SK-N-SH (cell line): ENCODE data around the gene C9orf43. TPM values are rescaled to one million over a fixed set of nuclear protein-coding genes. Genes with fewer than 3 reads are reported as not detected.

ENCODE experiments used
- CTCF ChIA-PET: fragments of 300-600, 350-600 bp; formaldehyde crosslinking; extraction: SDS; loops from one replicate; lab custom pipeline; 2021; lab: Yijun Ruan, JAX
- POLR2A ChIA-PET: fragments of 350-600 bp; sonication (Branson Sonifier 250); formaldehyde crosslinking; extraction: SDS; loops from one replicate; lab custom pipeline; 2020; ENCODE audit warnings: antibody characterized with exemption, inconsistent platforms; lab: Yijun Ruan, JAX
- DNase-seq: peaks from one replicate; pipeline ENCODE4 v3.0.0; 2012
- H2AFZ ChIP-seq: fragments of 200-600 bp; sonication (generic); 2 replicates; pipeline ENCODE4 v1.8.1; 2016; ENCODE audit warnings: antibody characterized with exemption, mild to moderate bottlenecking, low read depth
- H3F3A ChIP-seq: fragments of 200-600 bp; sonication (generic); replicated peaks from 2 replicates; pipeline ENCODE3; 2016; ENCODE audit warnings: antibody characterized with exemption, mild to moderate bottlenecking; ENCODE audit not compliant: insufficient read depth
- H3K27ac ChIP-seq, 2 experiments: fragments of 200-500 bp in 1 of 2; fragments of 200-600 bp in 1 of 2; sonication (Bioruptor generic) in 1 of 2; sonication (generic), shearing (Covaris generic) in 1 of 2; 2 replicates each; pipeline versions ENCODE4 v1.5.1 to v1.6.1; 2014 to 2016; ENCODE audit warnings: low read depth in 2 of 2, inconsistent platforms in 1 of 2, low read length in 1 of 2, mild to moderate bottlenecking in 1 of 2, mixed read lengths in 1 of 2
- H3K27me3 ChIP-seq: fragments of 200-600 bp; sonication (generic), shearing (Covaris generic); 2 replicates; pipeline ENCODE4 v1.6.1; 2016; ENCODE audit warnings: mixed run types; ENCODE audit not compliant: insufficient read depth
- H3K36me3 ChIP-seq, 2 experiments: fragments of 200-500 bp in 1 of 2; fragments of 200-600 bp in 1 of 2; sonication (Bioruptor generic) in 1 of 2; sonication (generic) in 1 of 2; replicated peaks in 1 of 2; 2 replicates each; pipeline versions ENCODE3 to v1.5.1; 2014 to 2016; ENCODE audit warnings: low read length in 1 of 2, mild to moderate bottlenecking in 1 of 2; ENCODE audit not compliant: insufficient read depth in 2 of 2, control insufficient read depth in 1 of 2
- H3K4me1 ChIP-seq, 2 experiments: fragments of 200-500 bp in 1 of 2; fragments of 200-600 bp in 1 of 2; sonication (Bioruptor generic) in 1 of 2; sonication (generic), shearing (Covaris generic) in 1 of 2; 2 replicates each; pipeline versions ENCODE4 v1.5.1 to v1.6.1; 2014 to 2016; ENCODE audit warnings: low read depth in 1 of 2, low read length in 1 of 2, mixed run types in 1 of 2; ENCODE audit not compliant: insufficient read depth in 2 of 2, control insufficient read depth in 1 of 2
- H3K4me2 ChIP-seq: fragments of 200-600 bp; sonication (generic), shearing (Covaris generic); 2 replicates; pipeline ENCODE4 v1.6.1; 2017; ENCODE audit warnings: mixed run types
- H3K4me3 ChIP-seq, 2 experiments: fragments of 200-500 bp in 1 of 2; fragments of 200-600 bp in 1 of 2; sonication (Bioruptor generic) in 1 of 2; sonication (generic), shearing (Covaris generic) in 1 of 2; 2 replicates each; pipeline versions ENCODE4 v1.5.1 to v1.8.1; 2014 to 2016; ENCODE audit warnings: low read depth in 2 of 2, inconsistent platforms in 1 of 2, low read length in 1 of 2, mild to moderate bottlenecking in 1 of 2, mixed read lengths in 1 of 2, moderate library complexity in 1 of 2
- H3K79me2 ChIP-seq: fragments of 200-600 bp; sonication (generic); 2 replicates; pipeline ENCODE4 v1.8.1; 2017; ENCODE audit warnings: mild to moderate bottlenecking; ENCODE audit not compliant: insufficient read depth
- H3K9ac ChIP-seq: fragments of 200-600 bp; sonication (generic); 2 replicates; pipeline ENCODE4 v1.6.1; 2017; ENCODE audit warnings: mixed run types
- H3K9me2 ChIP-seq: fragments of 200-600 bp; sonication (generic); 2 replicates; pipeline ENCODE4 v1.6.1; 2017; ENCODE audit warnings: mixed run types
- H3K9me3 ChIP-seq: fragments of 200-600 bp; sonication (generic); 2 replicates; pipeline ENCODE4 v1.6.1; 2017; ENCODE audit warnings: mixed run types, mild to moderate bottlenecking, moderate library complexity
- H4K20me1 ChIP-seq: fragments of 200-600 bp; sonication (generic); 2 replicates; pipeline ENCODE4 v1.6.1; 2017; ENCODE audit warnings: mild to moderate bottlenecking, mixed run types; ENCODE audit not compliant: insufficient read depth
- CHD2 ChIP-seq: fragments of 150-350 bp; IDR thresholded peaks from 2 replicates; pipeline ENCODE4 v1.6.1; 2018; ENCODE audit warnings: low read length; ENCODE audit not compliant: partially characterized antibody
- EP300 ChIP-seq, 2 experiments: IDR thresholded peaks; 2 replicates each; pipeline versions ENCODE4 v1.4.0 to v1.6.1; 2012; ENCODE audit warnings: borderline replicate concordance in 1 of 2, low read depth in 1 of 2, low read length in 1 of 2
- EZH2phosphoT487 ChIP-seq: fragments of 200-600 bp; sonication (generic); IDR thresholded peaks from 2 replicates; pipeline ENCODE4 v1.6.1; 2017; ENCODE audit warnings: low read depth, mixed run types, mild to moderate bottlenecking, antibody characterized with exemption, moderate library complexity, borderline replicate concordance
- FOXJ3 ChIP-seq: sonication (generic); formaldehyde crosslinking; IDR thresholded peaks from 2 replicates; pipeline ENCODE4 v1.5.1; 2020; ENCODE audit warnings: mild to moderate bottlenecking, missing genetic modification reagents
- FOXM1 ChIP-seq: IDR thresholded peaks from 2 replicates; pipeline ENCODE4 v1.4.0; 2012; ENCODE audit warnings: low read depth, mild to moderate bottlenecking
- MEF2A ChIP-seq: IDR thresholded peaks from 2 replicates; pipeline ENCODE4 v1.4.0; 2012; ENCODE audit warnings: low read depth, borderline replicate concordance
- MXI1 ChIP-seq: IDR thresholded peaks from 2 replicates; pipeline ENCODE4 v1.6.1; 2012; ENCODE audit warnings: mild to moderate bottlenecking, low read depth, low read length, improper control_type of control experiment
- NRF1 ChIP-seq: IDR thresholded peaks from 2 replicates; pipeline ENCODE4 v1.6.1; 2012; ENCODE audit warnings: low read depth, mild to moderate bottlenecking, low read length
- RCOR1 ChIP-seq: fragments of 150-350 bp; IDR thresholded peaks from 2 replicates; pipeline ENCODE4 v1.6.1; 2017; ENCODE audit warnings: antibody characterized with exemption, low read length
- SIN3A ChIP-seq: IDR thresholded peaks from 2 replicates; pipeline ENCODE4 v1.6.1; 2012; ENCODE audit warnings: low read depth, mild to moderate bottlenecking, low read length, moderate library complexity, borderline replicate concordance
- SMC3 ChIP-seq: IDR thresholded peaks from 2 replicates; pipeline ENCODE4 v1.6.1; 2012; ENCODE audit warnings: low read depth, low read length, improper control_type of control experiment
- TAF1 ChIP-seq: IDR thresholded peaks from 2 replicates; pipeline ENCODE4 v1.6.1; 2012; ENCODE audit warnings: low read depth, mild to moderate bottlenecking, low read length, moderate library complexity, borderline replicate concordance
- TEAD4 ChIP-seq: IDR thresholded peaks from 2 replicates; pipeline ENCODE4 v1.4.0; 2012; ENCODE audit warnings: mild to moderate bottlenecking, borderline replicate concordance; ENCODE audit not compliant: insufficient read depth
- YY1 ChIP-seq: IDR thresholded peaks from 2 replicates; pipeline ENCODE4 v1.4.0; 2012; ENCODE audit warnings: low read depth, mild to moderate bottlenecking
- WGBS: methylation state at CpG from one replicate; pipeline ENCODE4 v1.1.6; 2017; ENCODE audit warnings: low lambda C conversion rate; 5-methylcytosine and 5-hydroxymethylcytosine counted together
- polyA plus RNA-seq, 3 experiments: library from polyadenylated mRNA; depleted of rRNA; stranded (reverse); fragments of >200 nt; gene quantifications; 2 replicates each; pipeline ENCODE4 v1.2.3, GENCODE V29; 2012
- TF ChIP-seq, protein P1 (sequence below): IDR thresholded peaks from 2 replicates; pipeline ENCODE4 v1.4.0; 2012; ENCODE audit warnings: low read depth, borderline replicate concordance
- TF ChIP-seq, protein P2 (sequence below): fragments of 150-350 bp; IDR thresholded peaks from 2 replicates; pipeline ENCODE4 v1.6.1; 2016; ENCODE audit warnings: mild to moderate bottlenecking, low read depth, low read length
- TF ChIP-seq, protein P3 (sequence below): IDR thresholded peaks from 2 replicates; pipeline ENCODE4 v1.4.0; 2012; ENCODE audit warnings: low read depth
- TF ChIP-seq, protein P4 (sequence below): IDR thresholded peaks from 2 replicates; pipeline ENCODE4 v1.6.1; 2012; ENCODE audit warnings: mild to moderate bottlenecking, low read depth, low read length, moderate library complexity
- TF ChIP-seq, protein P5 (sequence below): IDR thresholded peaks from 2 replicates; pipeline ENCODE4; 2012

C9orf43 gene
- polyA plus RNA-seq, 1 of the 3 experiments (the other 2 are of a cell fraction): 0.58 TPM

DNA sequence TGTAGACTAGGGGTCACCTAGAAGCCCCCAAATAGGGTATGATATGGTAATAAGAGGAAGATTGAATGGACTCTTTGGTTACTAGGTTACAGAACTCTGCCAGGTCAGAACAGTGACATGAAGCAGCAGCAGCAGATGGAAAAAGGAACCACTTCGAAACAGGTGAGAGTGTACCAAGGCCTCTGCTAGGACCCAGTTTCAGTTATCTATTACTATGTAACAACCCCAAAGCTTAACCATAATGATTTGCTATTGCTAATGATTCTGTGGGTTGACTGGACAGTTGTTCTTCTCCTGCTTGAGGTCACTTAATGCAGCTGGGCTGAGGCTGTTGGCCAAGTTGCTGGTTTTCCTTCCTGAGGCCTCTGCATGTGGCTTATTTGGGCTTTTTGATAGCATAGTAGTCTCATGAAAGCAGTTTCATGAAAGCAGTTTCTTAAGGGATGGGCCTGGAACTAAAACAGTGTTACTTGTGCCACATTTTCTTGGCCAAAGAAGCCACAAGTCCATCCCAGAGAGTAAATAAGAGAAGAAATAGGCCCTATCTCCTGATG lies 17.6 kb downstream of the C9orf43 start:
- peaks cover 5% of the 10 kb centered on the region; the same call in 1 of the 2 replicates for H3K27me3 ChIP-seq
- TF ChIP-seq TEAD4 (no peak), MEF2A (no peak), RCOR1 (no peak), SMC3 (no peak), NRF1 (no peak), YY1 (no peak), TAF1 (no peak), EZH2phosphoT487 (no peak), EP300 (IDR thresholded peaks at IDR 0.05; ENCODE audit: borderline replicate concordance in 1 of 2, low read depth in 1 of 2, low read length in 1 of 2) (no peak), FOXJ3 (CRISPR knock-in tag) (no peak), MXI1 (no peak), FOXM1 (no peak), SIN3A (no peak), CHD2 (no peak)
- TF ChIP-seq, protein P1, sequence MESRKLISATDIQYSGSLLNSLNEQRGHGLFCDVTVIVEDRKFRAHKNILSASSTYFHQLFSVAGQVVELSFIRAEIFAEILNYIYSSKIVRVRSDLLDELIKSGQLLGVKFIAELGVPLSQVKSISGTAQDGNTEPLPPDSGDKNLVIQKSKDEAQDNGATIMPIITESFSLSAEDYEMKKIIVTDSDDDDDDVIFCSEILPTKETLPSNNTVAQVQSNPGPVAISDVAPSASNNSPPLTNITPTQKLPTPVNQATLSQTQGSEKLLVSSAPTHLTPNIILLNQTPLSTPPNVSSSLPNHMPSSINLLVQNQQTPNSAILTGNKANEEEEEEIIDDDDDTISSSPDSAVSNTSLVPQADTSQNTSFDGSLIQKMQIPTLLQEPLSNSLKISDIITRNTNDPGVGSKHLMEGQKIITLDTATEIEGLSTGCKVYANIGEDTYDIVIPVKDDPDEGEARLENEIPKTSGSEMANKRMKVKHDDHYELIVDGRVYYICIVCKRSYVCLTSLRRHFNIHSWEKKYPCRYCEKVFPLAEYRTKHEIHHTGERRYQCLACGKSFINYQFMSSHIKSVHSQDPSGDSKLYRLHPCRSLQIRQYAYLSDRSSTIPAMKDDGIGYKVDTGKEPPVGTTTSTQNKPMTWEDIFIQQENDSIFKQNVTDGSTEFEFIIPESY: no peak
- TF ChIP-seq, protein P2, sequence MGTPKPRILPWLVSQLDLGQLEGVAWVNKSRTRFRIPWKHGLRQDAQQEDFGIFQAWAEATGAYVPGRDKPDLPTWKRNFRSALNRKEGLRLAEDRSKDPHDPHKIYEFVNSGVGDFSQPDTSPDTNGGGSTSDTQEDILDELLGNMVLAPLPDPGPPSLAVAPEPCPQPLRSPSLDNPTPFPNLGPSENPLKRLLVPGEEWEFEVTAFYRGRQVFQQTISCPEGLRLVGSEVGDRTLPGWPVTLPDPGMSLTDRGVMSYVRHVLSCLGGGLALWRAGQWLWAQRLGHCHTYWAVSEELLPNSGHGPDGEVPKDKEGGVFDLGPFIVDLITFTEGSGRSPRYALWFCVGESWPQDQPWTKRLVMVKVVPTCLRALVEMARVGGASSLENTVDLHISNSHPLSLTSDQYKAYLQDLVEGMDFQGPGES: no peak
- TF ChIP-seq, protein P3, sequence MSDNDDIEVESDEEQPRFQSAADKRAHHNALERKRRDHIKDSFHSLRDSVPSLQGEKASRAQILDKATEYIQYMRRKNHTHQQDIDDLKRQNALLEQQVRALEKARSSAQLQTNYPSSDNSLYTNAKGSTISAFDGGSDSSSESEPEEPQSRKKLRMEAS: no peak
- TF ChIP-seq, protein P4, sequence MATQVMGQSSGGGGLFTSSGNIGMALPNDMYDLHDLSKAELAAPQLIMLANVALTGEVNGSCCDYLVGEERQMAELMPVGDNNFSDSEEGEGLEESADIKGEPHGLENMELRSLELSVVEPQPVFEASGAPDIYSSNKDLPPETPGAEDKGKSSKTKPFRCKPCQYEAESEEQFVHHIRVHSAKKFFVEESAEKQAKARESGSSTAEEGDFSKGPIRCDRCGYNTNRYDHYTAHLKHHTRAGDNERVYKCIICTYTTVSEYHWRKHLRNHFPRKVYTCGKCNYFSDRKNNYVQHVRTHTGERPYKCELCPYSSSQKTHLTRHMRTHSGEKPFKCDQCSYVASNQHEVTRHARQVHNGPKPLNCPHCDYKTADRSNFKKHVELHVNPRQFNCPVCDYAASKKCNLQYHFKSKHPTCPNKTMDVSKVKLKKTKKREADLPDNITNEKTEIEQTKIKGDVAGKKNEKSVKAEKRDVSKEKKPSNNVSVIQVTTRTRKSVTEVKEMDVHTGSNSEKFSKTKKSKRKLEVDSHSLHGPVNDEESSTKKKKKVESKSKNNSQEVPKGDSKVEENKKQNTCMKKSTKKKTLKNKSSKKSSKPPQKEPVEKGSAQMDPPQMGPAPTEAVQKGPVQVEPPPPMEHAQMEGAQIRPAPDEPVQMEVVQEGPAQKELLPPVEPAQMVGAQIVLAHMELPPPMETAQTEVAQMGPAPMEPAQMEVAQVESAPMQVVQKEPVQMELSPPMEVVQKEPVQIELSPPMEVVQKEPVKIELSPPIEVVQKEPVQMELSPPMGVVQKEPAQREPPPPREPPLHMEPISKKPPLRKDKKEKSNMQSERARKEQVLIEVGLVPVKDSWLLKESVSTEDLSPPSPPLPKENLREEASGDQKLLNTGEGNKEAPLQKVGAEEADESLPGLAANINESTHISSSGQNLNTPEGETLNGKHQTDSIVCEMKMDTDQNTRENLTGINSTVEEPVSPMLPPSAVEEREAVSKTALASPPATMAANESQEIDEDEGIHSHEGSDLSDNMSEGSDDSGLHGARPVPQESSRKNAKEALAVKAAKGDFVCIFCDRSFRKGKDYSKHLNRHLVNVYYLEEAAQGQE: no peak
- TF ChIP-seq, protein P5, sequence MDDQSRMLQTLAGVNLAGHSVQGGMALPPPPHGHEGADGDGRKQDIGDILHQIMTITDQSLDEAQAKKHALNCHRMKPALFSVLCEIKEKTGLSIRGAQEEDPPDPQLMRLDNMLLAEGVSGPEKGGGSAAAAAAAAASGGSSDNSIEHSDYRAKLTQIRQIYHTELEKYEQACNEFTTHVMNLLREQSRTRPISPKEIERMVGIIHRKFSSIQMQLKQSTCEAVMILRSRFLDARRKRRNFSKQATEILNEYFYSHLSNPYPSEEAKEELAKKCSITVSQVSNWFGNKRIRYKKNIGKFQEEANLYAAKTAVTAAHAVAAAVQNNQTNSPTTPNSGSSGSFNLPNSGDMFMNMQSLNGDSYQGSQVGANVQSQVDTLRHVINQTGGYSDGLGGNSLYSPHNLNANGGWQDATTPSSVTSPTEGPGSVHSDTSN: no peak
- no peaks in the 10 kb centered on the region for H3K9me3 ChIP-seq
- H2AFZ ChIP-seq: no peak overlapping the region
- WGBS: 57% methylated on average over 1 of the region's 1 CpG
- H3K9ac ChIP-seq: no peak overlapping the region
- H3K9me2 ChIP-seq: no peaks in the 10 kb centered on the region
- no peak for DNase-seq
- no peak overlapping the region for H3K4me3 ChIP-seq
- H3K79me2 ChIP-seq: no peaks in the 10 kb centered on the region
- no peak overlapping the region for H3K4me2 ChIP-seq
- no peaks in the 10 kb centered on the region for H3K4me1 ChIP-seq
- no peaks in the 10 kb centered on the region for H3F3A ChIP-seq
- no peaks in the 10 kb centered on the region for H3K36me3 ChIP-seq
- H3K27ac ChIP-seq: no peak overlapping the region
- ChIA-PET POLR2A (interaction anchor here (1.0 kb wide), 1 partner anchor 18 kb away, joined by 4 read pairs; the partner anchor contains the start of genes C9orf43 and POLE3), CTCF (interaction anchor here (1.2 to 1.9 kb wide), 3 partner anchors 18 to 230 kb away, joined by 3 to 9 read pairs (median 4); no protein-coding TSS in a partner anchor)
- no peaks in the 10 kb centered on the region for H4K20me1 ChIP-seq
